Liver (tissue), 9 donors: ENCODE results near the gene PLA2G4E. TPM values are rescaled to one million over a fixed set of nuclear protein-coding genes. Genes with fewer than 3 reads are reported as not detected.

Source experiments
- DNase-seq: peaks from one replicate; pipeline ENCODE4 v3.0.0-alpha.2; 2017; ENCODE audit warnings: low spot score
- H3K27ac ChIP-seq, 2 donors: one replicate each; pipeline ENCODE4 v1.7.0; 2013; ENCODE audit warnings: inconsistent platforms in 2 of 2, low read length in 2 of 2, control low read depth in 1 of 2, low read depth in 1 of 2, mild to moderate bottlenecking in 1 of 2
- H3K27me3 ChIP-seq, 4 donors: one replicate each; pipeline versions ENCODE4 v1.6.1 to v1.7.0; 2013; ENCODE audit warnings: low read length in 3 of 4, inconsistent platforms in 1 of 4, mild to moderate bottlenecking in 1 of 4, moderate library complexity in 1 of 4; ENCODE audit not compliant: control insufficient read depth in 4 of 4, insufficient read depth in 4 of 4
- H3K36me3 ChIP-seq, 4 donors: one replicate each; pipeline versions ENCODE4 v1.6.1 to v1.7.0; 2013; ENCODE audit warnings: low read length in 3 of 4, mild to moderate bottlenecking in 3 of 4, low read depth in 1 of 4, moderate library complexity in 1 of 4; ENCODE audit not compliant: control insufficient read depth in 4 of 4, insufficient read depth in 3 of 4
- H3K4me1 ChIP-seq, 4 donors: one replicate each; pipeline versions ENCODE4 v1.6.1 to v1.7.0; 2013; ENCODE audit warnings: low read length in 3 of 4, mild to moderate bottlenecking in 3 of 4, moderate library complexity in 1 of 4; ENCODE audit not compliant: control insufficient read depth in 4 of 4, insufficient read depth in 4 of 4
- H3K4me3 ChIP-seq, 3 donors: one replicate each; pipeline versions ENCODE4 v1.6.1 to v1.7.0; 2013; ENCODE audit warnings: low read length in 3 of 3, control low read depth in 1 of 3, low read depth in 1 of 3, mild to moderate bottlenecking in 1 of 3
- H3K9ac ChIP-seq, 2 donors: one replicate each; pipeline ENCODE4 v1.7.0; 2013; ENCODE audit warnings: low read length in 2 of 2, mild to moderate bottlenecking in 2 of 2, moderate library complexity in 2 of 2, control low read depth in 1 of 2, low read depth in 1 of 2
- H3K9me3 ChIP-seq, 4 donors: one replicate each; pipeline versions ENCODE4 v1.6.1 to v1.7.0; 2013; ENCODE audit warnings: low read length in 3 of 4; ENCODE audit not compliant: control insufficient read depth in 4 of 4
- ATF3 ChIP-seq: IDR thresholded peaks from 2 replicates; pipeline ENCODE4 v1.6.1; 2016; ENCODE audit warnings: antibody characterized with exemption
- CTCF ChIP-seq: fragments of 150-350 bp; IDR thresholded peaks from 2 replicates; pipeline ENCODE4 v1.5.1; 2017; ENCODE audit warnings: improper control_type of control experiment, low read depth, low read length; ENCODE audit not compliant: missing input control
- EGR1 ChIP-seq, 2 donors: IDR thresholded peaks; 2 replicates each; pipeline ENCODE4 v1.6.1; 2016 to 2018; ENCODE audit warnings: antibody characterized with exemption in 2 of 2, low read depth in 2 of 2
- FOXA1 ChIP-seq: IDR thresholded peaks from 2 replicates; pipeline ENCODE4 v1.6.1; 2016; ENCODE audit warnings: antibody characterized with exemption
- FOXA2 ChIP-seq: IDR thresholded peaks from 2 replicates; pipeline ENCODE4 v1.6.1; 2016; ENCODE audit warnings: antibody characterized with exemption
- GABPA ChIP-seq, 2 donors: IDR thresholded peaks in 1 of 2; conservative IDR thresholded peaks in 1 of 2; 2 replicates each; pipeline ENCODE4 v1.6.1; 2016; ENCODE audit warnings: antibody characterized with exemption in 2 of 2, mild to moderate bottlenecking in 1 of 2, moderate library complexity in 1 of 2
- HNF4A ChIP-seq, 2 donors: conservative IDR thresholded peaks; 2 replicates each; pipeline ENCODE4 v1.6.1; 2016; ENCODE audit warnings: antibody characterized with exemption in 2 of 2, mild to moderate bottlenecking in 2 of 2
- HNF4G ChIP-seq: IDR thresholded peaks from 2 replicates; pipeline ENCODE4 v1.6.1; 2016; ENCODE audit warnings: antibody characterized with exemption
- JUND ChIP-seq, 2 donors: IDR thresholded peaks; 2 replicates each; pipeline ENCODE4 v1.6.1; 2016; ENCODE audit warnings: antibody characterized with exemption in 2 of 2
- MAX ChIP-seq: IDR thresholded peaks from 2 replicates; pipeline ENCODE4 v1.6.1; 2016; ENCODE audit warnings: antibody characterized with exemption
- NR2F2 ChIP-seq: IDR thresholded peaks from 2 replicates; pipeline ENCODE4 v1.6.1; 2016; ENCODE audit warnings: antibody characterized with exemption
- RAD21 ChIP-seq, 2 donors: IDR thresholded peaks; 2 replicates each; pipeline ENCODE4 v1.6.1; 2016; ENCODE audit warnings: antibody characterized with exemption in 2 of 2, mild to moderate bottlenecking in 2 of 2
- REST ChIP-seq: IDR thresholded peaks from 2 replicates; pipeline ENCODE4 v1.6.1; 2016; ENCODE audit warnings: antibody characterized with exemption, mild to moderate bottlenecking
- RXRA ChIP-seq, 2 donors: IDR thresholded peaks; 2 replicates each; pipeline ENCODE4 v1.6.1; 2017 to 2018; ENCODE audit warnings: antibody characterized with exemption in 2 of 2, mild to moderate bottlenecking in 1 of 2
- SP1 ChIP-seq: IDR thresholded peaks from 2 replicates; pipeline ENCODE4 v1.6.1; 2018; ENCODE audit warnings: antibody characterized with exemption, mild to moderate bottlenecking
- TAF1 ChIP-seq: conservative IDR thresholded peaks from 2 replicates; pipeline ENCODE4 v1.6.1; 2016; ENCODE audit warnings: antibody characterized with exemption, mild to moderate bottlenecking
- YY1 ChIP-seq: IDR thresholded peaks from 2 replicates; pipeline ENCODE4 v1.6.1; 2016; ENCODE audit warnings: antibody characterized with exemption, mild to moderate bottlenecking
- ZBTB33 ChIP-seq: IDR thresholded peaks from 2 replicates; pipeline ENCODE4 v1.6.1; 2016; ENCODE audit warnings: antibody characterized with exemption
- WGBS: extraction: QIAGEN DNeasy Blood & Tissue Kit; methylation state at CpG from one replicate; pipeline ENCODE4 v1.1.7; 2013; 5-methylcytosine and 5-hydroxymethylcytosine counted together
- polyA plus RNA-seq, 2 donors: library from polyadenylated mRNA; stranded (reverse) in 1 of 2; unstranded in 1 of 2; fragments of 200-250 nt in 1 of 2; fragments of >200 nt in 1 of 2; fragmentation: Nextera tagmentation in 1 of 2; extraction: Ambion mirVana in 1 of 2; gene quantifications; one replicate each; pipeline versions ENCODE4 v1.2.1 to v1.2.3, GENCODE V29; 2013 to 2015
- total RNA-seq, 2 donors: library from RNA; depleted of rRNA; stranded (reverse); fragments of >200 nt; gene quantifications; one replicate each; pipeline ENCODE4 v1.2.3, GENCODE V29; 2014
- donor health status: healthy.
- donor health status: healthy.
- donor health status: healthy.
- donor health status: healthy.
- donor health status: healthy.

Gene PLA2G4E
- total and polyA plus RNA-seq, 4 donors = not detected

- Histone ChIP-seq H3K27me3 (no peaks in the 10 kb centered on the region), H3K9ac (no peak overlapping the region), H3K4me3 (no peak overlapping the region), H3K4me1 (peaks cover 0 to 6% (median 2%) of the 10 kb centered on the region in 4 donors), H3K27ac (no peak overlapping the region), H3K9me3 (no peaks in the 10 kb centered on the region), H3K36me3 (no peaks in the 10 kb centered on the region)
- 52% methylated on average over 3 of the region's 3 CpGs for WGBS
- DNase-seq = no peak
- TF ChIP-seq SP1 = peak; percentile 25
- TF ChIP-seq ATF3 = no peak
- peak in 1 of 2 donors; percentile 10 for TF ChIP-seq HNF4A (conservative IDR thresholded peaks at IDR 0.05)
- peak; percentile 33 to 72 for TF ChIP-seq GABPA (IDR thresholded peaks at IDR 0.05 in 1 of 2, conservative IDR thresholded peaks at IDR 0.05 in 1 of 2)
- TF ChIP-seq FOXA2 = no peak
- TF ChIP-seq NR2F2 = no peak
- TF ChIP-seq RXRA (IDR thresholded peaks at IDR 0.05) = peak in 1 of 2 donors; percentile 17
- no peak for TF ChIP-seq JUND (IDR thresholded peaks at IDR 0.05)
- TF ChIP-seq RAD21 (IDR thresholded peaks at IDR 0.05) = no peak
Observed at GRCh38 chr15:42035435-42035761, 14.6 kb upstream of the PLA2G4E start.

- DNase-seq = no peak
- H3K9ac ChIP-seq = no peak overlapping the region
- H3K27ac ChIP-seq = no peak overlapping the region
- WGBS = 74% methylated on average over 8 of the region's 8 CpGs
- no peak overlapping the region for H3K4me3 ChIP-seq
- H3K9me3 ChIP-seq = no peaks in the 10 kb centered on the region
- no peaks in the 10 kb centered on the region for H3K27me3 ChIP-seq
- peaks cover 0 to 6% (median 2%) of the 10 kb centered on the region in 4 donors for H3K4me1 ChIP-seq
- TF ChIP-seq ZBTB33 = no peak
- TF ChIP-seq RXRA (IDR thresholded peaks at IDR 0.05) = no peak
- TF ChIP-seq HNF4G = no peak
- TF ChIP-seq ATF3 = no peak
- no peak for TF ChIP-seq NR2F2
- no peak for TF ChIP-seq RAD21 (IDR thresholded peaks at IDR 0.05)
- TF ChIP-seq HNF4A (conservative IDR thresholded peaks at IDR 0.05) = no peak
- no peak for TF ChIP-seq GABPA (IDR thresholded peaks at IDR 0.05 in 1 of 2, conservative IDR thresholded peaks at IDR 0.05 in 1 of 2)
- TF ChIP-seq FOXA2 = no peak
- TF ChIP-seq JUND (IDR thresholded peaks at IDR 0.05) = no peak
- TF ChIP-seq TAF1 = no peak
- no peak for TF ChIP-seq REST
- TF ChIP-seq MAX = no peak
- TF ChIP-seq FOXA1 = no peak
- TF ChIP-seq YY1 = no peak
- no peak for TF ChIP-seq EGR1 (IDR thresholded peaks at IDR 0.05; ENCODE audit: low read depth in 2 of 2)
- TF ChIP-seq SP1 = no peak
- no peak for TF ChIP-seq CTCF
- H3K36me3 ChIP-seq = no peaks in the 10 kb centered on the region
Observed at GRCh38 chr15:42034628-42035434, 14.0 kb upstream of the PLA2G4E start.
